GM12891 (cell line): ENCODE results near the gene UBE2Q1.

Experiments
- PAX5 ChIP-seq: IDR thresholded peaks from 2 replicates; pipeline ENCODE4 v1.6.1; 2011; ENCODE audit warnings: low read length, moderate library complexity, mild to moderate bottlenecking; ENCODE audit not compliant: insufficient read depth, severe bottlenecking
- POLR2A ChIP-seq: IDR thresholded peaks from 2 replicates; pipeline ENCODE4 v1.6.1; 2011; ENCODE audit warnings: low read depth, low read length, control low read depth
- POLR2AphosphoS5 ChIP-seq: IDR thresholded peaks from 2 replicates; pipeline ENCODE4 v1.6.1; 2011; ENCODE audit warnings: low read depth, low read length, control low read depth
- TAF1 ChIP-seq: IDR thresholded peaks from 2 replicates; pipeline ENCODE4 v1.6.1; 2011; ENCODE audit warnings: low read depth, low read length, control low read depth

GRCh38 chr1:154549202-154549770 is 9.2 kb downstream of the UBE2Q1 start:
- TF ChIP-seq POLR2A, result no peak
- no peak for TF ChIP-seq PAX5
- no peak for TF ChIP-seq POLR2AphosphoS5
- no peak for TF ChIP-seq TAF1
